Erythroblast (primary cell): ENCODE data around the gene IRAK2.

ENCODE experiments used
- GATA1 ChIP-seq: IDR thresholded peaks from 2 replicates; pipeline ENCODE4 v1.6.1; 2011; ENCODE audit warnings: low read depth, mild to moderate bottlenecking, control low read depth, low read length, moderate library complexity
- POLR2A ChIP-seq: IDR thresholded peaks from 2 replicates; pipeline ENCODE4 v1.6.1; 2011; ENCODE audit warnings: mild to moderate bottlenecking, low read length

DNA sequence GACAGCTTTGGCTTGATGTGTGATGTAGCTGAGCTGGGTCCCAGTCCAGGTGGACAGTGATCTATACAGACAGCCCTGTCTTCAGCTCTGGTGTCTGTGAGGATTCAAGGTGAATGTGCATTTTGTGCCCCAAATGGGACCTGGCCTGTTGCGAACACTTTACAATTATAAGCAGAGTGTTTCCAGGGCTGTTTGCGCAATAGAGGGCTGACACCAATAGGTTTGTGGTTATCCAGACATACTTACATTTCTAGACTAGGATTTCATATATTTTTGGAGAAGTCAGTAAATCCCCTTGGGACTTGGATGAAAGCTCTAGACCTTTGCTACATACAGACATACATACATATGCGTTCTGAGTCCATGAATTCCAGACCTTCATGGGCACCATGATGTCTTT is 79.3 kb downstream of the IRAK2 start:
- TF ChIP-seq POLR2A (no peak), GATA1 (no peak)
